Activated CD8-positive, alpha-beta memory T cell treated with anti-CD3 and anti-CD28 coated beads, Interleukin-2, amount 10 ng/mL, durations not matched to agents 7 days and 5 days (primary cell): ENCODE results near the gene RAB5A. TPM values are rescaled to one million over a fixed set of nuclear protein-coding genes. Genes with fewer than 3 reads are reported as not detected.
"Not testable (repeated sequence)": the region's sequence is repeated elsewhere in the genome, so short reads cannot be mapped to it uniquely, and the experiment has no call there.

Experiments used
- ATAC-seq: fragments of 150-1000 bp; cut with Tn5 transposase; one replicate; pipeline ENCODE4 v1.10.0; 2021; ENCODE audit warnings: moderate library complexity
- CTCF ChIA-PET: fragments of 350-600 bp; sonication (Branson Sonifier 250); formaldehyde crosslinking; loops from one replicate; lab custom pipeline; 2021; ENCODE audit warnings: antibody characterized with exemption; lab: Charles Lee
- DNase-seq: peaks from one replicate; pipeline ENCODE4 v3.0.0-alpha.2; 2020
- H3K27ac Mint-ChIP-seq: one replicate; pipeline ENCODE4 v1.8.0; 2021; ENCODE audit warnings: mild to moderate bottlenecking, mixed read lengths
- H3K27me3 Mint-ChIP-seq: one replicate; pipeline ENCODE4 v1.8.0; 2021; ENCODE audit warnings: mixed read lengths
- H3K36me3 Mint-ChIP-seq: one replicate; pipeline ENCODE4 v1.8.0; 2021; ENCODE audit warnings: mild to moderate bottlenecking, mixed read lengths
- H3K4me1 Mint-ChIP-seq: one replicate; pipeline ENCODE4 v1.8.0; 2021; ENCODE audit warnings: mixed read lengths
- H3K4me3 Mint-ChIP-seq: one replicate; pipeline ENCODE4 v1.8.0; 2021; ENCODE audit warnings: mild to moderate bottlenecking, moderate library complexity, mixed read lengths
- H3K9me3 Mint-ChIP-seq: one replicate; pipeline ENCODE4 v1.8.0; 2022; ENCODE audit warnings: low read depth, mixed read lengths
- total RNA-seq, 2 experiments: library from RNA; stranded (reverse); gene quantifications; one replicate each; pipeline ENCODE4 v1.2.3, GENCODE V29; 2021

RAB5A gene
- total RNA-seq, 2 experiments from 2014 or later: 57.3 to 59.7 TPM

GRCh38 chr3:19934098-19934566, 12.8 kb upstream of the RAB5A start, which contains the start of gene EFHB:
Gene EFHB (minus strand): TSS chr3:19934217. CDS start chr3:19934018, 199 bp downstream.
- no peak for ATAC-seq

GRCh38 chr3:19937459-19938294, 9.2 kb upstream of the RAB5A start:
- Mint-ChIP-seq H3K9me3 (no peaks in the 10 kb centered on the region), H3K27ac (no peak overlapping the region)
- CTCF ChIA-PET: interaction anchor here (1.0 to 1.3 kb wide), 2 partner anchors 8 to 52 kb away, joined by 3 read pairs; no protein-coding TSS in a partner anchor

More at GRCh38 chr3:19934098-19934566, 12.8 kb upstream of the RAB5A start, which contains the start of gene EFHB:
- peaks cover 5% of the 10 kb centered on the region for H3K36me3 Mint-ChIP-seq
- H3K4me1 Mint-ChIP-seq: peaks cover 41% of the 10 kb centered on the region
- no peaks in the 10 kb centered on the region for H3K9me3 Mint-ChIP-seq
- DNase-seq: no peak
- H3K4me3 Mint-ChIP-seq: no peak within 1 kb of the TSS
- H3K27me3 Mint-ChIP-seq: peaks cover 20% of the 10 kb centered on the region
- CTCF ChIA-PET: interaction anchor here (0.9 kb wide), 1 partner anchor 12 kb away, joined by 3 read pairs; no protein-coding TSS in a partner anchor
- H3K27ac Mint-ChIP-seq: no peak within 1 kb of the TSS

GRCh38 chr3:19938295-19938627, 8.6 kb upstream of the RAB5A start:
- no peak overlapping the region for H3K4me3 Mint-ChIP-seq
- peaks cover 17% of the 10 kb centered on the region for H3K4me1 Mint-ChIP-seq
- ATAC-seq (no peak), DNase-seq (no peak)
- no peaks in the 10 kb centered on the region for H3K9me3 Mint-ChIP-seq
- CTCF ChIA-PET: no interaction called here
- peaks cover 8% of the 10 kb centered on the region for H3K36me3 Mint-ChIP-seq
- no peak overlapping the region for H3K27ac Mint-ChIP-seq
- H3K27me3 Mint-ChIP-seq: peaks cover 14% of the 10 kb centered on the region

More at GRCh38 chr3:19937459-19938294, 9.2 kb upstream of the RAB5A start:
- Mint-ChIP-seq H3K4me1 (peaks cover 22% of the 10 kb centered on the region), H3K4me3 (no peak overlapping the region), H3K27me3 (peaks cover 19% of the 10 kb centered on the region), H3K36me3 (peaks cover 8% of the 10 kb centered on the region)
- ATAC-seq (peak; percentile 67), DNase-seq (no peak)

- peaks cover 15% of the 10 kb centered on the region for H3K4me1 Mint-ChIP-seq
- CTCF ChIA-PET: no interaction called here
Observed at GRCh38 chr3:19940643-19941042, 6.3 kb upstream of the RAB5A start.

GRCh38 chr3:19945534-19945933, 1.4 kb upstream of the RAB5A start:
- ATAC-seq (no peak), DNase-seq (no peak)
- Mint-ChIP-seq H3K27me3 (peaks cover 2% of the 10 kb centered on the region), H3K9me3 (no peaks in the 10 kb centered on the region), H3K27ac (peak overlapping the region; percentile 59), H3K36me3 (peaks cover 12% of the 10 kb centered on the region), H3K4me1 (peaks cover 33% of the 10 kb centered on the region), H3K4me3 (peak overlapping the region; percentile 89)
- CTCF ChIA-PET: interaction anchor here (1.3 to 1.5 kb wide), 2 partner anchors 8 to 12 kb away, joined by 3 read pairs; partner anchors contain the start of gene EFHB

More at GRCh38 chr3:19940643-19941042, 6.3 kb upstream of the RAB5A start:
- Mint-ChIP-seq H3K9me3 (no peaks in the 10 kb centered on the region), H3K27ac (no peak overlapping the region), H3K4me3 (no peak overlapping the region), H3K36me3 (peaks cover 5% of the 10 kb centered on the region), H3K27me3 (no peaks in the 10 kb centered on the region)
- no peak for ATAC-seq
- no peak for DNase-seq

GRCh38 chr3:19945969-19946831, 697 bp upstream of the RAB5A start:
- Mint-ChIP-seq H3K9me3 (no peaks in the 10 kb centered on the region), H3K27ac (peak overlapping the region; percentile 98), H3K36me3 (peaks cover 17% of the 10 kb centered on the region), H3K27me3 (peaks cover 2% of the 10 kb centered on the region), H3K4me3 (peak overlapping the region; percentile 89), H3K4me1 (peaks cover 37% of the 10 kb centered on the region)
- ATAC-seq (no peak), DNase-seq (no peak)
- CTCF ChIA-PET: interaction anchor here (1.3 to 1.5 kb wide), 2 partner anchors 9 to 13 kb away, joined by 3 read pairs; partner anchors contain the start of gene EFHB

GRCh38 chr3:19947549-19948225, 790 bp downstream of the RAB5A start:
- peak; percentile 15 for ATAC-seq
- no peaks in the 10 kb centered on the region for H3K9me3 Mint-ChIP-seq
- H3K27me3 Mint-ChIP-seq: peaks cover 2% of the 10 kb centered on the region
- peaks cover 26% of the 10 kb centered on the region for H3K36me3 Mint-ChIP-seq
- H3K27ac Mint-ChIP-seq: peak overlapping the region; percentile 98
- CTCF ChIA-PET: interaction anchor here (1.0 to 1.1 kb wide), 2 partner anchors 24 to 60 kb away, joined by 3 read pairs; no protein-coding TSS in a partner anchor
- peaks cover 46% of the 10 kb centered on the region for H3K4me1 Mint-ChIP-seq
- H3K4me3 Mint-ChIP-seq: peak overlapping the region; percentile 89
- DNase-seq: peak; percentile 68

GRCh38 chr3:19948226-19948591, 1.3 kb downstream of the RAB5A start:
- H3K27ac Mint-ChIP-seq: peak overlapping the region; percentile 98
- ATAC-seq (no peak), DNase-seq (no peak)
- H3K36me3 Mint-ChIP-seq: peaks cover 24% of the 10 kb centered on the region
- H3K4me3 Mint-ChIP-seq: peak overlapping the region; percentile 89
- H3K9me3 Mint-ChIP-seq: no peaks in the 10 kb centered on the region
- H3K4me1 Mint-ChIP-seq: peaks cover 46% of the 10 kb centered on the region
- H3K27me3 Mint-ChIP-seq: peaks cover 2% of the 10 kb centered on the region
- CTCF ChIA-PET: interaction anchor here (1.1 kb wide), 1 partner anchor 61 kb away, joined by 3 read pairs; no protein-coding TSS in a partner anchor

- CTCF ChIA-PET: interaction anchor here (0.6 kb wide), 1 partner anchor 21 kb away, joined by 3 read pairs; no protein-coding TSS in a partner anchor
- peaks cover 39% of the 10 kb centered on the region for H3K36me3 Mint-ChIP-seq
- H3K27me3 Mint-ChIP-seq: peaks cover 2% of the 10 kb centered on the region
- peaks cover 48% of the 10 kb centered on the region for H3K4me1 Mint-ChIP-seq
- ATAC-seq (no peak), DNase-seq (no peak)
- H3K9me3 Mint-ChIP-seq: no peaks in the 10 kb centered on the region
- H3K4me3 Mint-ChIP-seq: no peak overlapping the region
- no peak overlapping the region for H3K27ac Mint-ChIP-seq
Observed at GRCh38 chr3:19950316-19950715, 3.4 kb downstream of the RAB5A start.

GRCh38 chr3:19954676-19955075, 7.8 kb downstream of the RAB5A start:
- H3K27ac Mint-ChIP-seq: no peak overlapping the region
- peaks cover 38% of the 10 kb centered on the region for H3K4me1 Mint-ChIP-seq
- ATAC-seq (no peak), DNase-seq (no peak)
- CTCF ChIA-PET: no interaction called here
- no peak overlapping the region for H3K4me3 Mint-ChIP-seq
- peaks cover 44% of the 10 kb centered on the region for H3K36me3 Mint-ChIP-seq
- no peaks in the 10 kb centered on the region for H3K27me3 Mint-ChIP-seq
- no peaks in the 10 kb centered on the region for H3K9me3 Mint-ChIP-seq

- Mint-ChIP-seq H3K4me1 (peaks cover 29% of the 10 kb centered on the region), H3K27ac (peak overlapping the region; percentile 40), H3K36me3 (peaks cover 45% of the 10 kb centered on the region)
- ATAC-seq, DNase-seq, H3K27me3 Mint-ChIP-seq, CTCF ChIA-PET, H3K4me3 Mint-ChIP-seq, H3K9me3 Mint-ChIP-seq: not testable (repeated sequence)
Observed at GRCh38 chr3:19957354-19957753, 10.5 kb downstream of the RAB5A start.

GRCh38 chr3:19959505-19959904, 12.6 kb downstream of the RAB5A start:
- Mint-ChIP-seq H3K36me3 (peaks cover 45% of the 10 kb centered on the region), H3K9me3 (no peaks in the 10 kb centered on the region), H3K4me1 (peaks cover 29% of the 10 kb centered on the region), H3K27me3 (no peaks in the 10 kb centered on the region), H3K4me3 (no peak overlapping the region), H3K27ac (no peak overlapping the region)
- CTCF ChIA-PET: no interaction called here
- no peak for ATAC-seq
- no peak for DNase-seq
